ENCODE measurements around the gene METTL16. TPM values are rescaled to one million over a fixed set of nuclear protein-coding genes. Genes with fewer than 3 reads are reported as not detected.
"Not testable (repeated sequence)": the region's sequence is repeated elsewhere in the genome, so short reads cannot be mapped to it uniquely, and the experiment has no call there.

Gene METTL16
- total RNA-seq, 1 donor from 2014 or later = 20.8 TPM

GRCh38 chr17:2453866-2454265, 57.8 kb downstream of the METTL16 start:
- TF ChIP-seq CTCF (IDR thresholded peaks at IDR 0.05; ENCODE audit: borderline replicate concordance) = no peak
- no peak overlapping the region for H3K27ac ChIP-seq (replicated peaks)
- H3K4me1 ChIP-seq = peaks cover 11% of the 10 kb centered on the region
- no peak for DNase-seq
- no peaks in the 10 kb centered on the region for H3K27me3 ChIP-seq (ENCODE audit: low read depth)
- no peaks in the 10 kb centered on the region for H3K9me3 ChIP-seq (replicated peaks)
- intact Hi-C loops (cut with micrococcal nuclease) = no loop called here
- no peak overlapping the region for H3K4me3 ChIP-seq
- H3K36me3 ChIP-seq = peaks cover 36% of the 10 kb centered on the region

GRCh38 chr17:2453325-2453724, 58.4 kb downstream of the METTL16 start:
- H3K27ac ChIP-seq (replicated peaks) = no peak overlapping the region
- peaks cover 31% of the 10 kb centered on the region for H3K36me3 ChIP-seq
- H3K4me3 ChIP-seq = no peak overlapping the region
- no peak for DNase-seq
- no peak for TF ChIP-seq CTCF (IDR thresholded peaks at IDR 0.05; ENCODE audit: borderline replicate concordance)
- H3K4me1 ChIP-seq = peaks cover 11% of the 10 kb centered on the region
- no peaks in the 10 kb centered on the region for H3K9me3 ChIP-seq (replicated peaks)
- intact Hi-C loops (cut with micrococcal nuclease) = no loop called here
- no peaks in the 10 kb centered on the region for H3K27me3 ChIP-seq (ENCODE audit: low read depth)

- Histone ChIP-seq H3K36me3 (peaks cover 21% of the 10 kb centered on the region), H3K4me3 (no peak overlapping the region), H3K9me3 (replicated peaks) (no peaks in the 10 kb centered on the region), H3K27me3 (ENCODE audit: low read depth) (no peaks in the 10 kb centered on the region), H3K4me1 (peaks cover 11% of the 10 kb centered on the region), H3K27ac (replicated peaks) (no peak overlapping the region)
- DNase-seq = no peak
- no peak for TF ChIP-seq CTCF (IDR thresholded peaks at IDR 0.05; ENCODE audit: borderline replicate concordance)
- intact Hi-C loops (cut with micrococcal nuclease) = no loop called here
These were observed 59.4 kb downstream of the METTL16 start for GRCh38 chr17:2452216-2452750.

- Histone ChIP-seq H3K27me3 (ENCODE audit: low read depth) (no peaks in the 10 kb centered on the region), H3K4me1 (peaks cover 11% of the 10 kb centered on the region), H3K4me3 (no peak overlapping the region), H3K9me3 (replicated peaks) (peaks cover 8% of the 10 kb centered on the region), H3K27ac (replicated peaks) (no peak overlapping the region), H3K36me3 (peaks cover under 1% of the 10 kb centered on the region)
- intact Hi-C loops (cut with micrococcal nuclease) = no loop called here
- TF ChIP-seq CTCF (IDR thresholded peaks at IDR 0.05; ENCODE audit: borderline replicate concordance) = no peak
- no peak for DNase-seq
These were observed 61.6 kb downstream of the METTL16 start for GRCh38 chr17:2450016-2450650.

GRCh38 chr17:2449486-2449885, 62.2 kb downstream of the METTL16 start:
- no peak for TF ChIP-seq CTCF (IDR thresholded peaks at IDR 0.05; ENCODE audit: borderline replicate concordance)
- Histone ChIP-seq H3K36me3 (no peaks in the 10 kb centered on the region), H3K27me3 (ENCODE audit: low read depth) (no peaks in the 10 kb centered on the region), H3K4me3 (no peak overlapping the region), H3K4me1 (peaks cover 11% of the 10 kb centered on the region), H3K9me3 (replicated peaks) (peaks cover 8% of the 10 kb centered on the region), H3K27ac (replicated peaks) (no peak overlapping the region)
- intact Hi-C loops (cut with micrococcal nuclease) = no loop called here
- DNase-seq = no peak

- peaks cover 11% of the 10 kb centered on the region for H3K4me1 ChIP-seq
- intact Hi-C loops (cut with micrococcal nuclease); H3K4me3 ChIP-seq; H3K27me3 ChIP-seq (ENCODE audit: low read depth); H3K27ac ChIP-seq (replicated peaks); DNase-seq; H3K9me3 ChIP-seq (replicated peaks); H3K36me3 ChIP-seq: not testable (repeated sequence)
These were observed 64.2 kb downstream of the METTL16 start for GRCh38 chr17:2447479-2447878.

Measured in left ventricle myocardium inferior (tissue), 1 donor.